MCF 10A (cell line): ENCODE measurements around the gene TMEM37. TPM values are rescaled to one million over a fixed set of nuclear protein-coding genes. Genes with fewer than 3 reads are reported as not detected.

ENCODE experiments used
- BruUV-seq: library from RNA; stranded (reverse); fragments of 400-500 nt; replicated peaks from 2 replicates; lab custom pipeline; 2021; lab: Mats Ljungman, UMichigan
- CTCF ChIA-PET: fragments of 300-600 bp; sonication (Branson Sonifier 250); formaldehyde crosslinking; extraction: SDS; loops from one replicate; lab custom pipeline; 2021; ENCODE audit warnings: antibody characterized with exemption, inconsistent platforms; lab: Yijun Ruan, JAX
- POLR2A ChIA-PET: fragments of 300-600, 350-650 bp; sonication (Branson Sonifier 250); formaldehyde crosslinking; extraction: SDS; loops from one replicate; lab custom pipeline; 2020; ENCODE audit warnings: antibody characterized with exemption, inconsistent platforms; lab: Yijun Ruan, JAX
- DNase-seq: peaks from one replicate; pipeline ENCODE4 v3.0.0-alpha.2; 2018; ENCODE audit not compliant: unreplicated experiment
- H3K27ac Mint-ChIP-seq: one replicate; pipeline ENCODE4 v1.8.0; 2022; ENCODE audit warnings: mild to moderate bottlenecking, low read depth, mixed read lengths; ENCODE audit not compliant: unreplicated experiment
- H3K27me3 Mint-ChIP-seq: one replicate; pipeline ENCODE4 v1.8.0; 2022; ENCODE audit warnings: mixed read lengths; ENCODE audit not compliant: insufficient read depth, unreplicated experiment
- H3K36me3 Mint-ChIP-seq: one replicate; pipeline ENCODE4 v1.8.0; 2022; ENCODE audit warnings: mild to moderate bottlenecking, moderate library complexity, mixed read lengths; ENCODE audit not compliant: insufficient read depth, unreplicated experiment
- H3K4me1 Mint-ChIP-seq: one replicate; pipeline ENCODE4 v1.8.0; 2022; ENCODE audit warnings: mixed read lengths; ENCODE audit not compliant: insufficient read depth, unreplicated experiment
- H3K4me3 Mint-ChIP-seq: one replicate; pipeline ENCODE4 v1.8.0; 2022; ENCODE audit warnings: mild to moderate bottlenecking, moderate library complexity, mixed read lengths; ENCODE audit not compliant: unreplicated experiment
- H3K9me3 Mint-ChIP-seq: one replicate; pipeline ENCODE4 v1.8.0; 2022; ENCODE audit warnings: mixed read lengths; ENCODE audit not compliant: unreplicated experiment
- CTCF ChIP-seq: fragments of 200-600 bp; IDR thresholded peaks from one replicate; pipeline ENCODE4 v1.8.0; 2022; ENCODE audit warnings: antibody characterized with exemption, mild to moderate bottlenecking; ENCODE audit not compliant: unreplicated experiment
- intact Hi-C: fragments of 100-400 bp; cut with micrococcal nuclease; formaldehyde crosslinking; loops from 2 replicates; pipeline ENCODE4 v1.14.1; 2022
- total RNA-seq: library from RNA; stranded (reverse); gene quantifications from 2 replicates; pipeline ENCODE4 v1.2.3, GENCODE V29; 2022

Gene TMEM37
- total RNA-seq, 1 experiment from 2014 or later, result not detected

DNA sequence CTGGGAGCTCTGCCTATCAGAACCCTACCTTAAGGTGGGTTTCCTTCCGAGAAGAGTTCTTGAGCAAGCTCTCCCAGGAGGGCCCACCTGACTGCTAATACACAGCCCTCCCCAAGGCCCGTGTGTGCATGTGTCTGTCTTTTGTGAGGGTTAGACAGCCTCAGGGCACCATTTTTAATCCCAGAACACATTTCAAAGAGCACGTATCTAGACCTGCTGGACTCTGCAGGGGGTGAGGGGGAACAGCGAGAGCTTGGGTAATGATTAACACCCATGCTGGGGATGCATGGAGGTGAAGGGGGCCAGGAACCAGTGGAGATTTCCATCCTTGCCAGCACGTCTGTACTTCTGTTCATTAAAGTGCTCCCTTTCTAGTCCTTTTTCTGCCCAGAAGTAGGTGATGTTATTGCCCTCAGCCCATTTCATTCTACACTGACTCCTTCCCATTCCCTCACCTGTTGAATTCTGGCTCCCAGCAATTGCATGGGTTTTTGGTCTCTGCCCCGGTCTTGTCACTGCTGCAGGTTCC lies 6.5 kb downstream of the TMEM37 start:
- H3K4me3 Mint-ChIP-seq, result no peak overlapping the region
- TF ChIP-seq CTCF, result no peak
- peaks cover 3% of the 10 kb centered on the region for H3K4me1 Mint-ChIP-seq
- H3K36me3 Mint-ChIP-seq, result no peaks in the 10 kb centered on the region
- BruUV-seq, result no TSS peak
- ChIA-PET CTCF (interaction anchor here (0.7 kb wide), 1 partner anchor 22 kb away, joined by 3 read pairs; no protein-coding TSS in a partner anchor), POLR2A (no interaction called here)
- intact Hi-C loops, result no loop called here
- no peak for DNase-seq
- H3K9me3 Mint-ChIP-seq, result no peaks in the 10 kb centered on the region
- H3K27ac Mint-ChIP-seq, result no peak overlapping the region
- H3K27me3 Mint-ChIP-seq, result no peaks in the 10 kb centered on the region

DNA sequence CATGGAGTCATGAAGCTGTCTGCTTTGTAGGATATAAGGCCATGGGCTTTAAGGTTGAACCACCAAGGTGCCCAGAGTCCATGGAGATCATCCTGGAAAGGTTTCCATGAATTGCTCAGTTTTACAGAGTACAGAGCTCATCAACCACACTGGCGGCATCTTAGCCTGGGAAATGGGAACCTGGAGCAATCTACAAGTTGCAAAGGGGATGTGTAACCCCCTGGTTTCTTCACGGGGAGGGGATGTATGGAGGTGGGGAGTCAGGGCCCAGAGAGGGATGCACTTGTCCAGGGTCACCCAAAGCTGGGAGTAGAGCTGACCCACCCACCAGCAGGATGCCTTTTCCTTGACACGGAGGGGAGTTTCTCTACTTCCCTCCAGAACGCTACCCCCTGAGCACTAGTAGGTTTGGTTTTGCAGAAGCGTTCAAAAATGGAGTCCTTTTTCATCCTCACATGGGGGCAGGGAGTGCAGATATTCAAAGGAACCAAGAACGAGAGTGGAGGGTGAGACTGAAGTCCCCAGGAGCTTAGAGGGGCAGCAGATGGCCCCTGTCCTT lies 7.2 kb downstream of the TMEM37 start:
- CTCF ChIA-PET, result interaction anchor here (0.7 kb wide), 1 partner anchor 22 kb away, joined by 3 read pairs; no protein-coding TSS in a partner anchor

GRCh38 chr2:119439574-119440500 lies 8.2 kb downstream of the TMEM37 start:
- POLR2A ChIA-PET, result interaction anchor here (1.1 to 1.4 kb wide), 3 partner anchors 9 to 49 kb away, joined by 3 to 4 read pairs (median 4); no protein-coding TSS in a partner anchor
- TF ChIP-seq CTCF, result no peak
- BruUV-seq, result no TSS peak
- Mint-ChIP-seq H3K27ac (no peak overlapping the region), H3K4me3 (no peak overlapping the region), H3K4me1 (no peaks in the 10 kb centered on the region), H3K9me3 (no peaks in the 10 kb centered on the region), H3K27me3 (no peaks in the 10 kb centered on the region), H3K36me3 (no peaks in the 10 kb centered on the region)
- DNase-seq, result no peak
- CTCF ChIA-PET, result interaction anchor here (1.1 kb wide), 1 partner anchor 35 kb away, joined by 3 read pairs; no protein-coding TSS in a partner anchor
- intact Hi-C loops, result no loop called here

More for the DNA sequence above, 7.2 kb downstream of the TMEM37 start:
- TF ChIP-seq CTCF, result no peak
- POLR2A ChIA-PET, result interaction anchor here (0.7 kb wide), 1 partner anchor 54 kb away, joined by 3 read pairs; no protein-coding TSS in a partner anchor
- no peaks in the 10 kb centered on the region for H3K36me3 Mint-ChIP-seq
- H3K4me1 Mint-ChIP-seq, result no peaks in the 10 kb centered on the region
- BruUV-seq, result no TSS peak
- H3K27me3 Mint-ChIP-seq, result no peaks in the 10 kb centered on the region
- no peak overlapping the region for H3K27ac Mint-ChIP-seq
- no peak overlapping the region for H3K4me3 Mint-ChIP-seq
- intact Hi-C loops, result no loop called here
- DNase-seq, result no peak
- H3K9me3 Mint-ChIP-seq, result no peaks in the 10 kb centered on the region

DNA sequence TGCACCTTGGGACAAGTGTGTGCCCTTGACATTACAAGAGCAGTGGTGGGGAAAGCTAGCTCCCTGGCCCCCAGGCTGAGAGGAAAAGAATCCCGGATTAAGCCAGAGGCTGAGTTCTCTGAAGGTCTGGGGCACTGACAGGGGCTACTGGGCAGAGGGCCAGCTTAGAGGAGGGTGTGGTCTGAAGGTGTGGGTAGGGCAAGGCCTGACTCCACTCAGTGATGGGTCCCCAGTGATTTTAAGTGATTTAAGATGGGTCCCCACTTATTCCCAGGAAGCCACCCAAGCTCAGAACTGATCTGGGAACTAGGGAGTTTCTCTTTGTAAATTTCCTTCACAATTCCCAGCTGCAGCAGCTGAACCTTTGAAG lies 8.8 kb downstream of the TMEM37 start:
- ChIA-PET POLR2A (interaction anchor here (1.1 to 1.4 kb wide), 3 partner anchors 10 to 50 kb away, joined by 3 to 4 read pairs (median 4); no protein-coding TSS in a partner anchor), CTCF (interaction anchor here (0.6 to 1.1 kb wide), 2 partner anchors 35 to 54 kb away, joined by 3 to 4 read pairs; no protein-coding TSS in a partner anchor)
- no peaks in the 10 kb centered on the region for H3K27me3 Mint-ChIP-seq
- DNase-seq, result no peak
- H3K4me3 Mint-ChIP-seq, result no peak overlapping the region
- no peaks in the 10 kb centered on the region for H3K9me3 Mint-ChIP-seq
- no peak overlapping the region for H3K27ac Mint-ChIP-seq
- no peaks in the 10 kb centered on the region for H3K36me3 Mint-ChIP-seq
- TF ChIP-seq CTCF, result no peak
- intact Hi-C loops, result no loop called here
- H3K4me1 Mint-ChIP-seq, result no peaks in the 10 kb centered on the region
- BruUV-seq, result no TSS peak
